GM18507 (cell line): Measurements from ENCODE around the gene ANKRD62.
"Not testable (repeated sequence)": the region's sequence is repeated elsewhere in the genome, so short reads cannot be mapped to it uniquely, and the experiment has no call there.

ENCODE experiments used
- DNase-seq: peaks from one replicate; pipeline ENCODE4 v3.0.0; 2011; ENCODE audit warnings: low read depth; ENCODE audit not compliant: insufficient read length; ENCODE audit errors: extremely low spot score
- FAIRE-seq: peaks from 2 replicates; lab custom pipeline; 2011; peaks lifted over from hg19 to GRCh38; lab: Jason Lieb, UNC

ANKRD62 gene

DNA sequence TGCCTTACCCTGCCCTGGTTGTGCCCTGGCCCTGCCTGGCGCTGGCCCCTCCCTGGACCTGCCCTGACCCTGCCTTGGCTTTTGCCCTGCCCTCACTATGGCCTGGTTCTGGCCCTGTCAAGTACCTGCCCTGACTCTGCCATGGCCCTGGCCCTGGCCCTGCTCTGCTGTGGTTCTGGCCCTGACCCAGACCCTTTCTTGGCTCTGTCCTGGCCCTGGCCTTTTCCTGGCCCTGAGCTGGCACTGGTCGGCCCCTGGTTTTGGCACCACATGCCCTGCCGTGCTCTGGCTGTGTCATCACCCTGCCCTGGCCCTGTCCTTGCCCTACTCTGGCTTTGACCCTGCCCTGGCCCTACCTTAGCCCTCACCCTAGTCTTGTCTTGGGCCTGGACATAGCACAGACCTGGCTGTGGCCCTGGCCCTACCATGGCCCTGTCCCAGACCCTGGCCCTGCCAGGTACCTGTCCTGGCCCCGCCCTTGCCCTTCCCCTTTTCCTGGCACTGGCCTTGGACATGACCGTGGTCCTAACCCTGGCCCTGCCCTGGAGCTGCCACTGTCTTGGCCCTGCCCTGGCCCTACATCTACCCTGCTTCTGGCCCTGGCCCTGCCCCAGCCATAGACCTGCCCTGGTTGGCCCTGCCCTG, 4.8 kb upstream of the ANKRD62 start:
- no peak for FAIRE-seq

GRCh38 chr18:12091538-12092141, 2.0 kb upstream of the ANKRD62 start:
- no peak for DNase-seq
- no peak for FAIRE-seq

More for the DNA sequence above, 4.8 kb upstream of the ANKRD62 start:
- DNase-seq: no peak

DNA sequence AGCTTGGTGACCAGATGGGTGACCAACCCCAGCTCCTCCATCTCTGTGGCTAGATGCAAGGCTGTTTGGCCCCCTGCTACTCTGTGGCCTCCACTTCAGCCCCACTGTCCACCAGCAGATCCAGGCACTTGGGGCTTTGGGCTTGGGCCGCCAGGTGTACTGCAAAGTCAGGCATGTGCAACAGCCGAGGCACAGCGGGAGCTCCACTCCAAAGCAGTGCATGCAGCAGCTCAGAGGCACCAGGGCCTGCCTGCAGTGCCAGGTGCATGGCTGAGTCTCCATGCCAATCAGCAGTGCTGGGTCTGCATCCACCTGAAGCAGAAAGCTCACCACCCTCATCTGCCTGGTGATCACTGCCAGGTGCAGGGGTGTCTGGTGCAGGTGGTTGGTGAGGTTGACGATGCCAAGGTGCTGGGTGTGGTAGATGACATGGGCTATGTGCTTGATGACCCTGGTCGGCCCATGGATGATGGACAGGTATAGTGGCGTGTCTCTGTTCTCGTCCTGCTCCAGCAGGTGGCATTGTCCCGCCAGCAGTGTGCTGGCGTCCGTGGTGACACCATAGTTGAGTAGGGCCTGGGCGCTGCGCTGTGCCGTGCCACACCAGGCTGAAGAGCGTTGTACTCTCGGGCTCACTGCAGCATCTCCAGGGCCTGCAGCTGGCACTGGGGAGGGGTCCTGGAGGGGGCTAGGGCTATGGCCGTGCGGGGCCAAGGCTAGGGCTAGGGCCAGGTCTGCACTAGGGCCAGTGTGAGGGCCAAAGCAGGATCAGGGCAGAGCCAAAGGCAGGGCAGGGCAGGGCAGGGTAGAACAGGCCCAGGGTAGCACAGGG, 1.0 kb upstream of the ANKRD62 start:
- peak; percentile 15 for FAIRE-seq

DNA sequence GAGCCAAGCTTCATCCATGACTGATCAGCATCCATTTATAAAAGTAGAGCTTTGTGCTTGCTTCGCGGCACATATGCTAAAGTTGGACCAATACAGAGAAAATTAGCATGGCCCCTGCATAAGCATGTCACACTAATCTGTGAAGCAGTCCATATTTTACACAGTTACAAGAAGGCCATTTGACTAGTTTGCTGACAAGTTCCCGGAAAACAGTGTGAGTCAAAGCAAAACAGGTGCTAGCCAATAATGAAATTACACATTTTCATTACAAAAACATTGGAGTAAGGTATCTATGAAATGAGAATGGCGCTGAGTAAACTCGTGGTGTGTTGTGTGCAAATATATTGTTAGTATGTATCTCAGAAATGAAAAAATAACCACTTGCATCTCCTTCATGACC, 4.7 kb downstream of the ANKRD62 start:
- no peak for DNase-seq
- FAIRE-seq: no peak

More for the DNA sequence above, 1.0 kb upstream of the ANKRD62 start:
- DNase-seq: no peak

GRCh38 chr18:12099160-12099559, 5.5 kb downstream of the ANKRD62 start:
- DNase-seq: no peak
- FAIRE-seq: no peak

GRCh38 chr18:12101266-12101665, 7.6 kb downstream of the ANKRD62 start:
- DNase-seq (no peak), FAIRE-seq (no peak)

DNA sequence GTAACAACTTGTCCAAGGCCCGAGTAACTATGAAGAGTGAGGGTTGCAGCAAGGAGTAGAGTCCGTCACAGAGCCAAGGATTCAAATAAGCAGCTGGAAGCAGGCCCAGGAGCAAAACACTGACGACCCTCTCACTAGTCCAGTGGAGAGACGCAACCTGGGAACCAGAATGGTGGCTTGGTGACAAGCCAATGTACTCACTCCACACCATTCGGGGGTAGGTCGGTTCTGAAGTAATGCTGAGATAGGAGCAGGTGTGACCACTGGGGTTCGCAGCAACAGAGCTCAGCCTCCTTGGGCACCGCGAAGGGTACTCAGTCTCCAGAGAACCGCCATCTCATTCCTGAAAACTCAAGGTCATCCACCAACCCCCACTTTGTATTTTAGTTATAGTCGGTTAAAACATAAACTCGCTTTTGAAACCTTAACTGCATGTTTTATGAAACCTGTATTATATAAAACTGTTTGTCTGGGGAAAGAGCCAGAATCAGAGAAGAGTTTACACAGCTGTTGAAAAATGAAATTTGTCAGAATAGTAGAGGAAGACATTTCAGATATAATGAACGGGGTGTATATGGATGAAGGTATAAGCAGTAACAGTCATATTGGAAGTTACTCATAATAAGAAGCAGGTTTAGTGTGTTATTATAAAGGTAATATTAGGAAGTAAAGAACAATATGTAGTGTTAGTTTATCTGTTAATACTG, 8.6 kb downstream of the ANKRD62 start:
- DNase-seq (no peak), FAIRE-seq (no peak)

GRCh38 chr18:12106471-12106870, 12.8 kb downstream of the ANKRD62 start:
- FAIRE-seq (no peak), DNase-seq (no peak)

- DNase-seq (no peak), FAIRE-seq (no peak)
These were observed 16.2 kb downstream of the ANKRD62 start for GRCh38 chr18:12109836-12110235.

- FAIRE-seq: no peak
- no peak for DNase-seq
These were observed 20.5 kb downstream of the ANKRD62 start for GRCh38 chr18:12113999-12114646.

- FAIRE-seq (no peak), DNase-seq (no peak)
These were observed 25.7 kb downstream of the ANKRD62 start for GRCh38 chr18:12119358-12119757.

- DNase-seq: no peak
- FAIRE-seq: peak; percentile 45
These were observed 27.8 kb downstream of the ANKRD62 start for GRCh38 chr18:12121175-12122042.

GRCh38 chr18:12122043-12122389, 28.4 kb downstream of the ANKRD62 start:
- peak; percentile 60 for FAIRE-seq
- not testable (repeated sequence) for DNase-seq

DNA sequence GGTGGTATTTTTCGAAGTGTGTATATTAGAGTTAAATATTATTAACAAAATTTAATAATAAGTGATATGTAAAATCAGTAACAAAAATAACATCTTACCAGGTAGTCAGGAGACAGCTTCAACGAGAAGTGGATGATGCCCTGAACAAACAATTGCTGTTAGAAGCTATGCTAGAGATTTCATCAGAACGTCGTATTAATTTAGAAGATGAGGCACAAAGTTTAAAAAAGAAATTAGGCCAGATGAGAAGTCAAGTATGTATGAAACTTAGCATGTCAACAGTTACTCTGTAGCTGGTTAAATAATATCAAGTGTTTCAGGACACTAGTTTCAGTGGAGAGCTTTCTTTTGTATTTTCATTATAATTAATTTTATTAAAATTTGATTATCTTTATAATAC, 34.0 kb downstream of the ANKRD62 start:
- not testable (repeated sequence) for FAIRE-seq, DNase-seq

DNA sequence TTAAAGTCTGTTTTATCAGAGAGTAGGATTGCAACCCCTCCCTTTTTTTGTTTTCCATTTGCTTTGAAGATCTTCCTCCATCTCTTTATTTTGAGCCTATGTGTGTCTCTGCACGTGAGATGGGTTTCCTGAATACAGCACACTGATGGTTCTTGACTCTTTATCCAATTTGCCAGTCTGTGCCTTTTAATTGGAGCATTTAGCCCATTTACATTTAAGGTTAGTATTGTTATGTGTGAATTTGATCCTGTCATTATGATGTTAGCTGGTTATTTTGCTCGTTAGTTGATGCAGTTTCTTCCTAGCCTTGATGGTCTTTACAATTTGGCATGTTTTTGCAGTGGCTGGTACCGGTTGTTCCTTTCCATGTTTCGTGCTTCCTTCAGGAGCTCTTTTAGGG, 45.2 kb downstream of the ANKRD62 start:
- not testable (repeated sequence) for FAIRE-seq, DNase-seq

GRCh38 chr18:12140866-12141265, 47.2 kb downstream of the ANKRD62 start:
- FAIRE-seq, DNase-seq: not testable (repeated sequence)

- FAIRE-seq: not testable (repeated sequence)
These were observed 48.1 kb downstream of the ANKRD62 start for GRCh38 chr18:12141778-12142177.

GRCh38 chr18:12149431-12149830, 55.8 kb downstream of the ANKRD62 start:
- FAIRE-seq: peak; percentile 83
- DNase-seq: not testable (repeated sequence)

More at GRCh38 chr18:12141778-12142177, 48.1 kb downstream of the ANKRD62 start:
- not testable (repeated sequence) for DNase-seq
